ENCODE measurements around the gene CNNM3. TPM values are rescaled to one million over a fixed set of nuclear protein-coding genes. Genes with fewer than 3 reads are reported as not detected.

Gene CNNM3
- total RNA-seq, 4 donors from 2014 or later = 12.6 to 28.3 (median 16.5) TPM

- Histone ChIP-seq H3K27me3 (no peaks in the 10 kb centered on the region), H3K4me3 (no peak overlapping the region), H3K9me3 (no peaks in the 10 kb centered on the region), H3K27ac (no peak overlapping the region), H3K4me1 (peaks cover 58% of the 10 kb centered on the region), H3K36me3 (no peaks in the 10 kb centered on the region)
- no peak for DNase-seq (ENCODE audit: low spot score in 2 of 2)
- no peak for TF ChIP-seq POLR2A (IDR thresholded peaks at IDR 0.05)
- TF ChIP-seq, protein P1, sequence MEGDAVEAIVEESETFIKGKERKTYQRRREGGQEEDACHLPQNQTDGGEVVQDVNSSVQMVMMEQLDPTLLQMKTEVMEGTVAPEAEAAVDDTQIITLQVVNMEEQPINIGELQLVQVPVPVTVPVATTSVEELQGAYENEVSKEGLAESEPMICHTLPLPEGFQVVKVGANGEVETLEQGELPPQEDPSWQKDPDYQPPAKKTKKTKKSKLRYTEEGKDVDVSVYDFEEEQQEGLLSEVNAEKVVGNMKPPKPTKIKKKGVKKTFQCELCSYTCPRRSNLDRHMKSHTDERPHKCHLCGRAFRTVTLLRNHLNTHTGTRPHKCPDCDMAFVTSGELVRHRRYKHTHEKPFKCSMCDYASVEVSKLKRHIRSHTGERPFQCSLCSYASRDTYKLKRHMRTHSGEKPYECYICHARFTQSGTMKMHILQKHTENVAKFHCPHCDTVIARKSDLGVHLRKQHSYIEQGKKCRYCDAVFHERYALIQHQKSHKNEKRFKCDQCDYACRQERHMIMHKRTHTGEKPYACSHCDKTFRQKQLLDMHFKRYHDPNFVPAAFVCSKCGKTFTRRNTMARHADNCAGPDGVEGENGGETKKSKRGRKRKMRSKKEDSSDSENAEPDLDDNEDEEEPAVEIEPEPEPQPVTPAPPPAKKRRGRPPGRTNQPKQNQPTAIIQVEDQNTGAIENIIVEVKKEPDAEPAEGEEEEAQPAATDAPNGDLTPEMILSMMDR (IDR thresholded peaks at IDR 0.05) = no peak
- TF ChIP-seq POLR2AphosphoS5 (IDR thresholded peaks at IDR 0.05) = no peak
- no peak for TF ChIP-seq EP300 (IDR thresholded peaks at IDR 0.05)
- WGBS = 70% methylated on average over 14 of the region's 14 CpGs
Measured at GRCh38 chr2:96872591-96873349, 56.7 kb downstream of the CNNM3 start.

- no peak for DNase-seq (ENCODE audit: low spot score in 2 of 2)
- H3K4me1 ChIP-seq = peaks cover 56% of the 10 kb centered on the region
- H3K27ac ChIP-seq = no peak overlapping the region
- H3K9me3 ChIP-seq = no peaks in the 10 kb centered on the region
- 46% methylated on average over 8 of the region's 8 CpGs for WGBS
- TF ChIP-seq POLR2A (IDR thresholded peaks at IDR 0.05) (no peak), EP300 (IDR thresholded peaks at IDR 0.05) (no peak), POLR2AphosphoS5 (IDR thresholded peaks at IDR 0.05) (no peak)
- TF ChIP-seq, protein P1 (IDR thresholded peaks at IDR 0.05) = no peak
- H3K36me3 ChIP-seq = no peaks in the 10 kb centered on the region
- no peak overlapping the region for H3K4me3 ChIP-seq
- no peaks in the 10 kb centered on the region for H3K27me3 ChIP-seq
Measured at GRCh38 chr2:96873651-96874096, 57.6 kb downstream of the CNNM3 start.

GRCh38 chr2:96874198-96874831, 58.2 kb downstream of the CNNM3 start:
- no peak for DNase-seq (ENCODE audit: low spot score in 2 of 2)
- 36% methylated on average over 18 of the region's 18 CpGs for WGBS
- peaks cover 56% of the 10 kb centered on the region for H3K4me1 ChIP-seq

GRCh38 chr2:96875498-96876268, 59.6 kb downstream of the CNNM3 start:
- Histone ChIP-seq H3K27ac (peak overlapping the region; percentile 34), H3K36me3 (no peaks in the 10 kb centered on the region), H3K9me3 (no peaks in the 10 kb centered on the region), H3K4me1 (peaks cover 48% of the 10 kb centered on the region), H3K27me3 (no peaks in the 10 kb centered on the region), H3K4me3 (no peak overlapping the region)
- TF ChIP-seq POLR2AphosphoS5 (IDR thresholded peaks at IDR 0.05) (no peak), POLR2A (IDR thresholded peaks at IDR 0.05) (no peak)
- TF ChIP-seq, protein P1 (IDR thresholded peaks at IDR 0.05) = no peak
- DNase-seq (ENCODE audit: low spot score in 2 of 2) = no peak
- 64% methylated on average over 14 of the region's 14 CpGs for WGBS

More at GRCh38 chr2:96874198-96874831, 58.2 kb downstream of the CNNM3 start:
- no peaks in the 10 kb centered on the region for H3K27me3 ChIP-seq
- no peaks in the 10 kb centered on the region for H3K9me3 ChIP-seq
- H3K36me3 ChIP-seq = no peaks in the 10 kb centered on the region
- H3K4me3 ChIP-seq = no peak overlapping the region
- no peak overlapping the region for H3K27ac ChIP-seq
- no peak for TF ChIP-seq POLR2AphosphoS5 (IDR thresholded peaks at IDR 0.05)
- TF ChIP-seq, protein P1 (IDR thresholded peaks at IDR 0.05) = no peak
- TF ChIP-seq POLR2A (IDR thresholded peaks at IDR 0.05) = no peak
- no peak for TF ChIP-seq EP300 (IDR thresholded peaks at IDR 0.05)

Measured in suprapubic skin (tissue), 4 donors.